NCI-H1092 treated with DMSO at 0.1 percent for 48 hours (cell line): ENCODE results near the gene CLIC3.
A peak's percentile ranks its signal among the peaks of the same experiment; 100 is the strongest.

Experiments used
- DNase-seq: peaks from one replicate; lab custom pipeline; 2025; lab: John Stamatoyannopoulos, UW

The CLIC3 gene

GRCh38 chr9:136951541-136952320 is 44.6 kb downstream of the CLIC3 start, which contains the start of gene LCN12:
Gene LCN12, plus strand, starts transcription at chr9:136952273. Its CDS starts 55 bp downstream, at chr9:136952328.
- DNase-seq: no peak

DNA sequence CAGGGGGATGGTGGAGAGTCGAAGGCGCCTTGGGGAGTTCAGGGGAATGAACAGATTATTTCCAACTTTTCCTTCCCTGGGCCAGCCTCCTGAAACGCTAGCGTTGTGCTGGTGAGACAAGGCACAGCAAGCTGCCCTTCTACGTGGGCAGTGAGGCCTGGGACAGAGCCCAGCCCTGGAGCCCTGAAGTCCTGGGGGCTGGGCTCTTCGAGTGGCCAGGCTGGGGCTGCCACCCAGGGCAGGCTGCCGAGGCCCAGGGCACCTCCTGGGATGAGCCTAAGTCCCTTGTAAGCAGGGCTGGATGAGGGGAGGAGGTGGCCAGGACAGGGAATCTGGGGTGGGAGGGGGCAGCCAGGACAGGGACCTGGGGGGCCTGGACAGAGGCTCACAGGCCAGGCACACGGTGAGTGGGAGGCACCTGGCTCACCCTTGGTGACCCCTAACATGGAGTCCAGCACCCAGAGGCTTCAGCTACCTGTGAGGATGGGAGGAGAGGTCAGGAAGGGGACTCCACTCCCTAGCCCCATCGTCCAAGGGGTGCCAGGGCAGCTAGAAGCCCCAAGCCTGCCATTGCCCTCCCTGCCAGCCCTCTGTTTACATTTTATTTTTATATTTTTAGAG is 45.6 kb downstream of the CLIC3 start:
- no peak for DNase-seq

- DNase-seq: peak; percentile 91
These were observed 46.3 kb downstream of the CLIC3 start for GRCh38 chr9:136949817-136950655.

GRCh38 chr9:136949239-136949816 is 47.0 kb downstream of the CLIC3 start:
- DNase-seq: peak; percentile 63

DNA sequence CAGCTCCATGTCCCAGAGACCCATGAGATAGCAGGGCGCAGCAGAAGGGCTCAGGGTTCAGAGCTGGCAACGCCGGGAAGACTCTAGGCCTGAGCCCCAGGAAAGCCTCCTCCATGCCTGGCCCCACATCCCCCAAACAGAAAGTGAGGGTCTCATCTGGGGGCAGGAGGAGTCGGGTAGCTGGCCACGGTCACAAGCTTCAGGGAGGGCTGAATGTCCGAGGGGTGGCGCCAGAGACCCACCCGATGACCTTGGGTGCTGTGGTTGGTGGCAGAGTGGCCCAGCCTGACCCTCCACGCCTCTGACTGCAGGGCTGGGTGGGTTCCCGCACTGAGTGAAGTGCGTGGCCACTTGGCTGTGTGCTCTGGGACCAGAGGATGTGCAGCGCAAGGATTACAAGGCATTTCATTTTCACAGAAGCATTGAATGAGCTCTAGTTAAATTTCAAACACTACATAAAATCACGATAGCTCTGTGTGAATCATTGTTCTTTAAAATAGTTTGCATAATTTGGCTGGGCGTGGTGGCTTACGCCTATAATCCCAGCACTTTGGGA is 48.3 kb downstream of the CLIC3 start:
- peak; percentile 30 for DNase-seq

DNA sequence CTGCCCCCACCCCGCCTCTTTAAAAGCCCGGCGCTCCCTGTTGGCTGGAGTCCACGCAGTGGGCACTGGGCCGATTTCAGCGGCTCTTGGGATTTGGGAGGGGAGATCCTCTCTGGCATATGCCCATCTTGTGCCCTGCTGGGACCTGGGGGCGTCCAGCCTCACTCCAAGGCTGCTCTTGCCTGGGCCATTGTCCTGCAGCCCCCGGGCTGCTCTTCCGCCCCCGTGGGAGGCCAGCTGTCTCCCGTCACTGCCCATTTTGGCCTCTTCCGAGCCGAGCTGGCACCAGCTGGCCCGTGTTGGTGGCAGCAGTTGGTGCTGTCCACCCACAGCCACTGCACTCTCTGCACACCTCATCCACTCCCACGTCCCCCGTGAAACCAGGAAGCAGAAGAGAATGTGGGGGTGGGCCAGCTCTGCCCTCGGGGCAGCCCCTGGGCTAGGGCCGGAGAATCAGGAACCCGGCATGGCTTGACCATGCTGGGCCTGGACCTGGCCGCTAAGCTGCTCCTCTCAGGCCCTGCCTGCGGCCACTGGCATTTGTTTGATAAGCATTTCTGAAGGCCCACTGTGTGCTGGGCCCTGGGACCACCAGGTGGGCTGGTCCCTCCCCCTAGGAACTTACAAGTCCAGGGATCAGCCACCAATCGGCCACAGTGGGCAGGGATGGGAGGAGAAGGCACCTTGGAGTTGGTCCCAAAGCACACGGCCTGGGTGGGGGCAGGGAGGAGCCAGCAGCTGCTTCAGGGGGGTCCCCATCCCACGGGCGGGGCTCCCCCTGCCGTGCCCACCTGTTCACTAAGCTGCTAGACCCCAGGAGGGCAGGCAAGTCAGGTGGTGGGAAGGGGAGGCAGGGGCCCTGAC is 49.1 kb downstream of the CLIC3 start:
- no peak for DNase-seq

- no peak for DNase-seq
These were observed 49.9 kb downstream of the CLIC3 start for GRCh38 chr9:136946228-136947027.

DNA sequence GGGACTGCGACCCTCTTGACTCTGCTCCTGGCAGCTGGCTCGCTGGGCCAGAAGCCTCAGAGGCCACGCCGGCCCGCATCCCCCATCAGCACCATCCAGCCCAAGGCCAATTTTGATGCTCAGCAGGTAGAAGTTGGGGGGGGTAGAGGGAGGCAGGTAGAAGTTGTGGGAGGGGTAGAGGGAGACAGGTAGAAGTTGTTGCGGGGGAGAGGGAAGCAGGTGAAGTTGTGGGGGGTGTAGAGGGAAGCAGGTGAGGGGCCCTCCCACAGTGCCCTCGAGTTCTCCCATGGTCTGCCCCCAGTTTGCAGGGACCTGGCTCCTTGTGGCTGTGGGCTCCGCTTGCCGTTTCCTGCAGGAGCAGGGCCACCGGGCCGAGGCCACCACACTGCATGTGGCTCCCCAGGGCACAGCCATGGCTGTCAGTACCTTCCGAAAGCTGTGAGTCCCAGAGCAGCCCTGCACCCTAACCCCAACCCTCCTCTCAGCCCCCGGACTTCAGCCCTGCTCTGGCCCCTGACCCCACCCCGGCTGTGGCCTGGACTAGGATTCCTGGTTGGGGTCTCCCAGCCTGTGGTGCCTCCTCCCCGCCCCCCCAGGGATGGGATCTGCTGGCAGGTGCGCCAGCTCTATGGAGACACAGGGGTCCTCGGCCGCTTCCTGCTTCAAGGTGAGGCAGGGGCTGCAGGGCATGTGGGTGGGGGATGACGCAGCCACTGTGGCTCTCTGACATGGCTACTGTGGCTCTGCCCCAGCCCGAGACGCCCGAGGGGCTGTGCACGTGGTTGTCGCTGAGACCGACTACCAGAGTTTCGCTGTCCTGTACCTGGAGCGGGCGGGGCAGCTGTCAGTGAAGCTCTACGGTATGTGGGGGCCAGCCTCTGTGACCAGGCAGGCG is 50.8 kb downstream of the CLIC3 start:
- DNase-seq: no peak
